ENCODE data around the gene MAP3K20. TPM values are rescaled to one million over a fixed set of nuclear protein-coding genes. Genes with fewer than 3 reads are reported as not detected.

Gene MAP3K20
- total and polyA plus RNA-seq, 2 of the 8 experiments (the other 6 are each of a cell fraction or from before 2014, with no cell fraction given), result 3.1 to 11.1 TPM

DNA sequence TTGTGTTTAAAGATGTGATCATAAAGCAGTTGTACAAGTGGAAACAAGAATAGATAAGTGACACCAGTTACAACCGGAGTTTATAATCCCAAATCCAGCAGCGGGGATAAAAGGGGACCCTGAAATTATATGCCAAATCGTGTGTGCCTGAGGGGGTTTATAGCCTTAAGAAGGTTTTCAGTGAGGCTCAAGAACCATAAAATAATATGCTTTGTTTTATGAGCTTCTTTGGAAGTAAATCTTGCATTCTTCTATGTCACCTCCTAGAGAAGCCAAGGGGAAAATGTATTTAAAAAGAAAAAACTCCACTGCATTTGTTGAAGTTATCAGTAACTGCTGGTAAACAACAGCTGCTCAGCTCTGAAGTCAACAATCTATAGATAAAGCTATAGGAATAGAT is 25.8 kb upstream of the MAP3K20 start:
- no peak overlapping the region for H3K56ac ChIP-seq (replicated peaks; ENCODE audit: insufficient read length, low read depth, low read length)
- no peak overlapping the region for H3K4ac ChIP-seq (replicated peaks; ENCODE audit: insufficient read length, low read depth, low read length)
- no peaks in the 10 kb centered on the region for H3K79me2 ChIP-seq (ENCODE audit: control insufficient read depth in 1 of 2, insufficient read depth in 2 of 2, low read length in 2 of 2)
- no peaks in the 10 kb centered on the region for H3K9me3 ChIP-seq (ENCODE audit: insufficient read depth in 2 of 2, low read depth in 1 of 2, low read length in 1 of 2)
- H2AFZ ChIP-seq (ENCODE audit: low read length), result no peak overlapping the region
- ChIA-PET CTCF (ENCODE audit: partially characterized antibody) (no interaction called here), POLR2A (ENCODE audit: partially characterized antibody) (no interaction called here)
- H4K5ac ChIP-seq (ENCODE audit: insufficient read length, low read depth, low read length), result no peak overlapping the region
- H3K27ac ChIP-seq (ENCODE audit: low read depth, low read length), result no peak overlapping the region
- H3K23ac ChIP-seq (ENCODE audit: insufficient read length), result no peak overlapping the region
- H2BK120ac ChIP-seq (replicated peaks; ENCODE audit: low read depth, low read length), result no peak overlapping the region
- H2BK20ac ChIP-seq (ENCODE audit: low read length), result no peak overlapping the region
- no peak overlapping the region for H2AK5ac ChIP-seq (ENCODE audit: low read depth, low read length)
- H3K14ac ChIP-seq (ENCODE audit: insufficient read length), result no peak overlapping the region
- no peak overlapping the region for H3K4me2 ChIP-seq (ENCODE audit: insufficient read depth in 1 of 2, low read depth in 2 of 2, low read length in 2 of 2)
- H2BK15ac ChIP-seq (ENCODE audit: low read length), result no peak overlapping the region
- DNase-seq (ENCODE audit: low read depth in 1 of 2, low spot score in 2 of 2) (no peak), FAIRE-seq (no peak)
- no peaks in the 10 kb centered on the region for H3K23me2 ChIP-seq (ENCODE audit: low read depth, low read length)
- WGBS, 2 experiments (ENCODE audit: extremely low coverage in 1 of 2, insufficient coverage in 1 of 2, insufficient read length in 1 of 2, insufficient replicate concordance in 2 of 2, low coverage in 1 of 2, low lambda C conversion rate in 2 of 2, missing lambda C conversion rate in 1 of 2), result 93% methylated on average over 3 of the region's 3 CpGs; no CpG with 5 or more reads in 1 of the 2 experiments
- no peak overlapping the region for H3K9ac ChIP-seq (replicated peaks in 1 of 4; ENCODE audit: extremely low read depth in 1 of 4, low read depth in 3 of 4, low read length in 3 of 4)
- H3K36me3 ChIP-seq (ENCODE audit: control insufficient read depth in 2 of 4, insufficient read depth in 4 of 4, low read length in 3 of 4), result no peaks in the 10 kb centered on the region
- no peak overlapping the region for H2BK5ac ChIP-seq (ENCODE audit: low read depth, low read length)
- H4K20me1 ChIP-seq (replicated peaks in 1 of 2; ENCODE audit: control insufficient read depth in 1 of 2, insufficient read depth in 2 of 2, low read length in 2 of 2), result no peaks in the 10 kb centered on the region
- no peak overlapping the region for H3K4me3 ChIP-seq (ENCODE audit: extremely low read depth in 1 of 4, insufficient read depth in 2 of 4, low read depth in 3 of 4, low read length in 4 of 4)
- TF ChIP-seq KDM1A (IDR thresholded peaks at IDR 0.05; ENCODE audit: borderline replicate concordance, low read length) (no peak), SUZ12 (IDR thresholded peaks at IDR 0.05; ENCODE audit: low read length) (no peak), BCL11A (IDR thresholded peaks at IDR 0.05; ENCODE audit: low read depth in 2 of 2, low read length in 2 of 2) (no peak), NRF1 (IDR thresholded peaks at IDR 0.05; ENCODE audit: low read depth, low read length) (no peak), GTF2F1 (IDR thresholded peaks at IDR 0.05; ENCODE audit: borderline replicate concordance, low read depth, low read length) (no peak), POLR2AphosphoS5 (IDR thresholded peaks at IDR 0.05; ENCODE audit: low read depth, low read length) (no peak), CHD1 (IDR thresholded peaks at IDR 0.05; ENCODE audit: low read depth, low read length) (no peak), SRF (IDR thresholded peaks at IDR 0.05; ENCODE audit: low read depth, low read length) (no peak)
- no peaks in the 10 kb centered on the region for H3K27me3 ChIP-seq (replicated peaks in 1 of 4; ENCODE audit: control insufficient read depth in 3 of 4, extremely low read depth in 1 of 4, insufficient read depth in 3 of 4, low read length in 3 of 4)
- H4K8ac ChIP-seq (ENCODE audit: extremely low read depth, insufficient read depth, low read length), result no peak overlapping the region
- H3K18ac ChIP-seq (ENCODE audit: extremely low read depth, low read length), result no peak overlapping the region
- no peaks in the 10 kb centered on the region for H3K79me1 ChIP-seq (ENCODE audit: low read depth, low read length)
- no peaks in the 10 kb centered on the region for H3K4me1 ChIP-seq (replicated peaks in 1 of 4; ENCODE audit: control insufficient read depth in 3 of 4, insufficient read depth in 4 of 4, low read length in 3 of 4)
- no peak overlapping the region for H4K91ac ChIP-seq (replicated peaks; ENCODE audit: insufficient read length, low read length)
- no peak overlapping the region for H2BK12ac ChIP-seq (ENCODE audit: low read depth, low read length)

All from H1 (cell line).